ENCODE data around the gene PTS. TPM values are rescaled to one million over a fixed set of nuclear protein-coding genes. Genes with fewer than 3 reads are reported as not detected.
A peak's percentile ranks its signal among the peaks of the same experiment; 100 is the strongest.

The PTS gene
- total RNA-seq, 4 donors from 2014 or later: 24.3 to 40.0 (median 38.3) TPM

GRCh38 chr11:112277029-112277428 lies 50.8 kb downstream of the PTS start:
- H3K9me3 ChIP-seq: no peaks in the 10 kb centered on the region
- 77 to 81% methylated on average over 1 of the region's 1 CpG for WGBS, 2 donors
- no peak overlapping the region for H3K4me3 ChIP-seq
- no peak overlapping the region for H3K27ac ChIP-seq
- H3K27me3 ChIP-seq: no peaks in the 10 kb centered on the region
- no peak for DNase-seq (ENCODE audit: low spot score in 2 of 2)
- peaks cover 0 to 15% (median 0%) of the 10 kb centered on the region in 3 donors for H3K36me3 ChIP-seq
- TF ChIP-seq CTCF (IDR thresholded peaks at IDR 0.05): no peak
- no peak for TF ChIP-seq EP300 (IDR thresholded peaks at IDR 0.05)
- TF ChIP-seq POLR2A (IDR thresholded peaks at IDR 0.05): no peak
- peaks cover 0 to 9% (median 0%) of the 10 kb centered on the region in 4 donors for H3K4me1 ChIP-seq

- H3K4me3 ChIP-seq: no peak overlapping the region
- H3K9me3 ChIP-seq: no peaks in the 10 kb centered on the region
- H3K36me3 ChIP-seq: peaks cover 0 to 13% (median 0%) of the 10 kb centered on the region in 3 donors
- DNase-seq (ENCODE audit: low spot score in 2 of 2): no peak
- peaks cover 0 to 9% (median 0%) of the 10 kb centered on the region in 4 donors for H3K4me1 ChIP-seq
- TF ChIP-seq EP300 (IDR thresholded peaks at IDR 0.05): no peak
- H3K27me3 ChIP-seq: no peaks in the 10 kb centered on the region
- H3K27ac ChIP-seq: no peak overlapping the region
These were observed 51.7 kb downstream of the PTS start for GRCh38 chr11:112277941-112278340.

- no peak for TF ChIP-seq POLR2A (IDR thresholded peaks at IDR 0.05)
- TF ChIP-seq CTCF (IDR thresholded peaks at IDR 0.05): no peak
- TF ChIP-seq EP300 (IDR thresholded peaks at IDR 0.05): no peak
These were observed 52.6 kb downstream of the PTS start for GRCh38 chr11:112278803-112279202.

GRCh38 chr11:112279901-112280267 lies 53.7 kb downstream of the PTS start:
- TF ChIP-seq EP300 (IDR thresholded peaks at IDR 0.05) (no peak), POLR2A (IDR thresholded peaks at IDR 0.05) (no peak), CTCF (IDR thresholded peaks at IDR 0.05) (peak; percentile 43 to 94 (median 91))
- Histone ChIP-seq H3K27ac (peak overlapping the region in 2 of 4 donors; percentile 57 to 71), H3K36me3 (peaks cover 0 to 8% (median 0%) of the 10 kb centered on the region in 3 donors), H3K4me1 (peaks cover 0 to 9% (median 0%) of the 10 kb centered on the region in 4 donors), H3K4me3 (peak overlapping the region; percentile 27 to 55 (median 49)), H3K9me3 (no peaks in the 10 kb centered on the region), H3K27me3 (no peaks in the 10 kb centered on the region)
- DNase-seq (ENCODE audit: low spot score in 2 of 2): peak; percentile 59 to 74
- 3 to 5% methylated on average over 12 to 15 of the region's 15 CpGs for WGBS, 2 donors

More at GRCh38 chr11:112278803-112279202, 52.6 kb downstream of the PTS start:
- no peak for DNase-seq (ENCODE audit: low spot score in 2 of 2)
- H3K27me3 ChIP-seq: no peaks in the 10 kb centered on the region
- peaks cover 0 to 9% (median 0%) of the 10 kb centered on the region in 4 donors for H3K4me1 ChIP-seq
- H3K27ac ChIP-seq: no peak overlapping the region
- no peaks in the 10 kb centered on the region for H3K9me3 ChIP-seq
- 69 to 79% methylated on average over 3 of the region's 3 CpGs for WGBS, 2 donors
- H3K36me3 ChIP-seq: peaks cover 0 to 7% (median 0%) of the 10 kb centered on the region in 3 donors
- no peak overlapping the region for H3K4me3 ChIP-seq

GRCh38 chr11:112280268-112281126 lies 54.3 kb downstream of the PTS start:
- WGBS, 2 donors: 0% methylated on average over 18 of the region's 18 CpGs
- TF ChIP-seq POLR2A (IDR thresholded peaks at IDR 0.05) (no peak), CTCF (IDR thresholded peaks at IDR 0.05) (peak; percentile 55 to 75 (median 69)), EP300 (IDR thresholded peaks at IDR 0.05) (no peak)

More at GRCh38 chr11:112280268-112281126, 54.3 kb downstream of the PTS start:
- peak overlapping the region in 2 of 4 donors; percentile 57 to 71 for H3K27ac ChIP-seq
- no peaks in the 10 kb centered on the region for H3K9me3 ChIP-seq
- peak overlapping the region; percentile 27 to 55 (median 49) for H3K4me3 ChIP-seq
- peak; percentile 22 to 80 for DNase-seq (ENCODE audit: low spot score in 2 of 2)
- peaks cover 0 to 9% (median 0%) of the 10 kb centered on the region in 4 donors for H3K4me1 ChIP-seq
- peaks cover 0 to 9% (median 0%) of the 10 kb centered on the region in 3 donors for H3K36me3 ChIP-seq
- no peaks in the 10 kb centered on the region for H3K27me3 ChIP-seq
